Left lobe of liver (tissue), 2 donors: ENCODE results near the gene FAF1. TPM values are rescaled to one million over a fixed set of nuclear protein-coding genes. Genes with fewer than 3 reads are reported as not detected.
"Not testable (repeated sequence)": the region's sequence is repeated elsewhere in the genome, so short reads cannot be mapped to it uniquely, and the experiment has no call there.

Experiments used
- ATAC-seq: fragments of 200-7000 bp; cut with Tn5 transposase; one replicate; pipeline ENCODE4 v1.9.1; 2020; ENCODE audit warnings: mild to moderate bottlenecking, moderate library complexity
- DNase-seq: peaks from one replicate; pipeline ENCODE4 v3.0.0-alpha.2; 2020; ENCODE audit warnings: low spot score
- total RNA-seq: library from RNA; stranded (reverse); gene quantifications from one replicate; pipeline ENCODE4 v1.2.1, GENCODE V29; 2021
- donor health status: DM: no; HTN: no; CAD: no; lungs with moderate emphysema.
- donor health status: DM: no; HTN: yes; CAD: no.

FAF1 gene
- total RNA-seq, 1 donor from 2014 or later, result 22.3 TPM

- no peak for DNase-seq
- no peak for ATAC-seq
Observed at GRCh38 chr1:50858761-50859160, 101.3 kb downstream of the FAF1 start.

- ATAC-seq, result no peak
Observed at GRCh38 chr1:50857702-50858101, 102.4 kb downstream of the FAF1 start.

GRCh38 chr1:50853325-50853724 is 106.7 kb downstream of the FAF1 start:
- no peak for DNase-seq
- ATAC-seq, result peak; percentile 95

More at GRCh38 chr1:50857702-50858101, 102.4 kb downstream of the FAF1 start:
- no peak for DNase-seq

GRCh38 chr1:50852889-50853288 is 107.2 kb downstream of the FAF1 start:
- ATAC-seq, result peak; percentile 57
- no peak for DNase-seq

- DNase-seq (no peak), ATAC-seq (no peak)
Observed at GRCh38 chr1:50851466-50851865, 108.6 kb downstream of the FAF1 start.

- DNase-seq (no peak), ATAC-seq (no peak)
Observed at GRCh38 chr1:50851034-50851433, 109.0 kb downstream of the FAF1 start.

GRCh38 chr1:50847303-50847702 is 112.8 kb downstream of the FAF1 start:
- ATAC-seq (no peak), DNase-seq (no peak)

- ATAC-seq, result no peak
- no peak for DNase-seq
Observed at GRCh38 chr1:50846224-50846839, 113.7 kb downstream of the FAF1 start.

GRCh38 chr1:50841791-50842387 is 118.2 kb downstream of the FAF1 start:
- ATAC-seq, result peak; percentile 60
- no peak for DNase-seq

GRCh38 chr1:50836117-50836516 is 124.0 kb downstream of the FAF1 start:
- DNase-seq (no peak), ATAC-seq (no peak)

GRCh38 chr1:50833216-50833615 is 126.9 kb downstream of the FAF1 start:
- ATAC-seq (no peak), DNase-seq (no peak)

GRCh38 chr1:50832167-50832566 is 127.9 kb downstream of the FAF1 start:
- no peak for ATAC-seq
- DNase-seq, result no peak

GRCh38 chr1:50831300-50832061 is 128.6 kb downstream of the FAF1 start:
- DNase-seq (no peak), ATAC-seq (no peak)

GRCh38 chr1:50830621-50831020 is 129.4 kb downstream of the FAF1 start:
- DNase-seq, result no peak
- no peak for ATAC-seq

GRCh38 chr1:50829014-50829958 is 130.8 kb downstream of the FAF1 start:
- ATAC-seq (peak; percentile 75), DNase-seq (no peak)

GRCh38 chr1:50827546-50827945 is 132.5 kb downstream of the FAF1 start:
- ATAC-seq (no peak), DNase-seq (no peak)

GRCh38 chr1:50826792-50827191 is 133.3 kb downstream of the FAF1 start:
- not testable (repeated sequence) for ATAC-seq

GRCh38 chr1:50822035-50822776 is 137.9 kb downstream of the FAF1 start:
- DNase-seq (no peak), ATAC-seq (peak; percentile 63)

More at GRCh38 chr1:50826792-50827191, 133.3 kb downstream of the FAF1 start:
- not testable (repeated sequence) for DNase-seq

- ATAC-seq, result no peak
- DNase-seq, result no peak
Observed at GRCh38 chr1:50820545-50820944, 139.5 kb downstream of the FAF1 start.

GRCh38 chr1:50812346-50812745 is 147.7 kb downstream of the FAF1 start:
- ATAC-seq (no peak), DNase-seq (no peak)
